IPS DF 6.9 (cell line): Measurements from ENCODE around the gene ANKRD12.
"Not testable (repeated sequence)": the region's sequence is repeated elsewhere in the genome, so short reads cannot be mapped to it uniquely, and the experiment has no call there.

ENCODE experiments used
- DNase-seq: peaks from one replicate; pipeline ENCODE4 v3.0.0-alpha.2; 2013; ENCODE audit warnings: low read depth, low spot score
- H3K27ac ChIP-seq: one replicate; pipeline ENCODE4 v1.5.1; 2013; ENCODE audit warnings: low read length, control low read depth
- H3K27me3 ChIP-seq: 2 replicates; pipeline ENCODE4 v1.6.1; 2013; ENCODE audit warnings: mild to moderate bottlenecking, low read length; ENCODE audit not compliant: control insufficient read depth, insufficient read depth
- H3K36me3 ChIP-seq: 2 replicates; pipeline ENCODE4 v1.6.1; 2013; ENCODE audit warnings: low read length; ENCODE audit not compliant: control insufficient read depth, insufficient read depth
- H3K4me1 ChIP-seq: 2 replicates; pipeline ENCODE4 v1.6.1; 2013; ENCODE audit warnings: low read length; ENCODE audit not compliant: control insufficient read depth, insufficient read depth
- H3K4me3 ChIP-seq: 2 replicates; pipeline ENCODE4 v1.5.1; 2013; ENCODE audit warnings: mild to moderate bottlenecking, low read length
- H3K9me3 ChIP-seq: 2 replicates; pipeline ENCODE4 v1.6.1; 2013; ENCODE audit warnings: low read length, inconsistent platforms; ENCODE audit not compliant: control insufficient read depth, insufficient read depth
- WGBS: extraction: QIAGEN DNeasy Blood & Tissue Kit; methylation state at CpG from one replicate; pipeline ENCODE4 v1.1.7; 2013; ENCODE audit warnings: mixed read lengths, missing lambda C conversion rate; ENCODE audit not compliant: insufficient read length, insufficient coverage; 5-methylcytosine and 5-hydroxymethylcytosine counted together

The ANKRD12 gene

GRCh38 chr18:9248661-9249060 is 112.1 kb downstream of the ANKRD12 start:
- Histone ChIP-seq H3K27ac (no peak overlapping the region), H3K4me3 (no peak overlapping the region), H3K36me3 (no peaks in the 10 kb centered on the region), H3K9me3 (no peaks in the 10 kb centered on the region), H3K27me3 (no peaks in the 10 kb centered on the region), H3K4me1 (no peaks in the 10 kb centered on the region)
- WGBS: no CpG with 5 or more reads among the region's 4 CpGs
- no peak for DNase-seq

- no peaks in the 10 kb centered on the region for H3K36me3 ChIP-seq
- no peak for DNase-seq
- WGBS: 100% methylated on average over 2 of the region's 2 CpGs
- H3K4me1 ChIP-seq: no peaks in the 10 kb centered on the region
- no peaks in the 10 kb centered on the region for H3K9me3 ChIP-seq
- no peak overlapping the region for H3K4me3 ChIP-seq
- H3K27ac ChIP-seq: no peak overlapping the region
- no peaks in the 10 kb centered on the region for H3K27me3 ChIP-seq
Observed at GRCh38 chr18:9249254-9249653, 112.7 kb downstream of the ANKRD12 start.

DNA sequence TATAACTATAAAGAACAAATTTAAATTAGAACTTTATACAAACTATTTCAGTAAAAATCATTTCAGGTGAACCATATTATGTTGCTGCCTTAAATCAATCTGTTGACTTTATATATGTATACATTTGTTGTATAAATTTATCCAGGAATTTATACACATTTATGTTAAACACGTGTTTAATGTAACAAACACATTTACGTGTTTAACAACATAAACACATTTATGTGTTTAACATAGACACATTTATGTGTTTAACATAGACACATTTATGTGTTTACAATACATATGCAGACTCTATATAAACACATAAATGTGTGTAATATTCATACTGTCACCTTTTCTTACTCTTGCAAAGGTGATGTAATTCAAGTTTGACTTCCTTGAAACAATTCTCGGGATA is 122.6 kb downstream of the ANKRD12 start:
- Histone ChIP-seq H3K4me1 (no peaks in the 10 kb centered on the region), H3K4me3 (no peak overlapping the region), H3K36me3 (no peaks in the 10 kb centered on the region), H3K27ac (no peak overlapping the region), H3K27me3 (no peaks in the 10 kb centered on the region), H3K9me3 (no peaks in the 10 kb centered on the region)
- WGBS: no CpG with 5 or more reads among the region's 3 CpGs
- DNase-seq: no peak

DNA sequence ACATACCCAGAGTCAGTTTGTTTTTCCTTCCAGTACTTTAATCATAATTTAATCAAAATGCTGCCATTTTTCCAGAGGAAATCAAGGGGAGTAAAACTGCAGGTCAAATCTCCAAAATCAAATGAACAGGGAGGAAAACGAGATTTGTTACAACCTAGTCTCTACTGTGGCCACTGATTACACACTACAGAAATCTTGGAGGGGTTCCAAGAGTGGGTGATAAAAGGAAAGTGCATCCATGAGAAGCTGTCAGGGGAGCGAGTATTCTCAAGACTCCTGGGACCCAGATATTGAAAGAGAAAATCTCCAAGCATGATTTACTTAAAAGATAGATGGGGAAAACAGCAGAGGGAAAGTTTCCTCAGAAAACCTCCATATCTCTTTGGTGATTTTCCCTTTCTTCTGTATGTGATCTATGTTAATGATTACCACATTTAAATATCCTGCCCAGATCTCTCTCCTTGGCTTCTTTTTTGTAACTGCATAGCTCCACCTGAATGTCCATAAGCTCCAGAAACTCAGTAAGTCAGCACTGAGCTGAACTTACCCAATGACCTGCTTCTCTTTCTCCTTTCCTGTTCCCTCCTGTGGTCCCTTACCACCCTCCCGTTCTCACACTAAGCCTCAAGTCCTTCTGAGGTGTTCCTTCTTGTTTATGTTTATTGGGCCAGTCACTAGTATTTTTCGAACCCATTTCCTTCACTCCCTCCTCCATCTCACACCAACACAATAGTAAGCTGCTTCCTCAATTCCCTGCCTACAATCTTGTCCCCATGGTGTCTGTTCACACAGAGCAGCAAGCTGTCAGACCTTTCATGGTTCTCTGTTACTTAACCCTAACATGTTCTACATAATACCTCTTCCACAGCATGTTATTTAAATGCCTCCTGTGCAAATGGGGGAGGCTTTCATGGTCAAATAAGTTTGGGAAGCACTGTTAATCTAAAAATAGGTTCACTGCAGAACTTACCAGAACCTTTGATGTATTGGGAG is 124.1 kb downstream of the ANKRD12 start:
- H3K9me3 ChIP-seq: no peaks in the 10 kb centered on the region
- H3K27ac ChIP-seq: no peak overlapping the region
- H3K4me3 ChIP-seq: no peak overlapping the region
- 100% methylated on average over 1 of the region's 4 CpGs for WGBS
- no peak for DNase-seq
- no peaks in the 10 kb centered on the region for H3K27me3 ChIP-seq
- H3K36me3 ChIP-seq: no peaks in the 10 kb centered on the region
- H3K4me1 ChIP-seq: no peaks in the 10 kb centered on the region

- no peaks in the 10 kb centered on the region for H3K4me1 ChIP-seq
- H3K4me3 ChIP-seq: no peak overlapping the region
- no peak overlapping the region for H3K27ac ChIP-seq
- WGBS: no CpG with 5 or more reads among the region's 1 CpG
- no peaks in the 10 kb centered on the region for H3K36me3 ChIP-seq
- H3K27me3 ChIP-seq: no peaks in the 10 kb centered on the region
- no peaks in the 10 kb centered on the region for H3K9me3 ChIP-seq
- no peak for DNase-seq
Observed at GRCh38 chr18:9263264-9263663, 126.7 kb downstream of the ANKRD12 start.

- H3K27ac ChIP-seq, DNase-seq, H3K4me3 ChIP-seq, H3K36me3 ChIP-seq, H3K9me3 ChIP-seq, H3K4me1 ChIP-seq, H3K27me3 ChIP-seq: not testable (repeated sequence)
- WGBS: no CpG with 5 or more reads among the region's 15 CpGs
Observed at GRCh38 chr18:9264797-9265196, 128.2 kb downstream of the ANKRD12 start.

GRCh38 chr18:9273221-9273620 is 136.6 kb downstream of the ANKRD12 start:
- DNase-seq: no peak
- WGBS: no CpG with 5 or more reads among the region's 2 CpGs

DNA sequence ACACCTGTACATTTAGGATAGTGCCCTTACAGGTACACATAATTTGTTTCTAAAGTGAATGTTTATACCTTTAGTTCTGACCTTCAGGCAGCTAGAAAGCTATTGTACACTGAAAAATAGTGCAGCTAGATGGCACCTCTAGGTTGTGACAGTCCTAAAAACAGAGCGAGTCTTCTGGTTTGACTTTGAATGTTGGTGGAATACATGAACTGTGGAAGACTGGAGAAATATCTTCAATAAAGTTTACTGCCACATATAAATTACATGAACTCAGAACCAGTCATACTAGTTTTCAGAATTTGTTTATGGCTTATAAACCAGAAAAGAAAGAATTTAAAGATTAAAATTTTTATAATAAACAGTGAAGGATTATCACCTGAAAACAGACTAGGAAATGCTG is 139.3 kb downstream of the ANKRD12 start:
- no peak overlapping the region for H3K4me3 ChIP-seq
- no peaks in the 10 kb centered on the region for H3K9me3 ChIP-seq
- WGBS: no CpG with 5 or more reads among the region's 1 CpG
- H3K4me1 ChIP-seq: no peaks in the 10 kb centered on the region
- H3K36me3 ChIP-seq: no peaks in the 10 kb centered on the region
- no peak for DNase-seq
- no peak overlapping the region for H3K27ac ChIP-seq
- H3K27me3 ChIP-seq: no peaks in the 10 kb centered on the region

More at GRCh38 chr18:9273221-9273620, 136.6 kb downstream of the ANKRD12 start:
- no peaks in the 10 kb centered on the region for H3K36me3 ChIP-seq
- no peaks in the 10 kb centered on the region for H3K27me3 ChIP-seq
- no peaks in the 10 kb centered on the region for H3K4me1 ChIP-seq
- H3K27ac ChIP-seq: no peak overlapping the region
- H3K4me3 ChIP-seq: no peak overlapping the region
- no peaks in the 10 kb centered on the region for H3K9me3 ChIP-seq

GRCh38 chr18:9278028-9278427 is 141.4 kb downstream of the ANKRD12 start:
- no peak overlapping the region for H3K27ac ChIP-seq
- no peak for DNase-seq
- H3K4me1 ChIP-seq: no peaks in the 10 kb centered on the region
- no peaks in the 10 kb centered on the region for H3K27me3 ChIP-seq
- H3K36me3 ChIP-seq: no peaks in the 10 kb centered on the region
- H3K9me3 ChIP-seq: no peaks in the 10 kb centered on the region
- H3K4me3 ChIP-seq: no peak overlapping the region
- WGBS: no CpG with 5 or more reads among the region's 1 CpG

- no peaks in the 10 kb centered on the region for H3K27me3 ChIP-seq
- H3K4me3 ChIP-seq: no peak overlapping the region
- no peaks in the 10 kb centered on the region for H3K4me1 ChIP-seq
- no CpG with 5 or more reads among the region's 5 CpGs for WGBS
- H3K27ac ChIP-seq: no peak overlapping the region
- DNase-seq: no peak
- H3K36me3 ChIP-seq: no peaks in the 10 kb centered on the region
- H3K9me3 ChIP-seq: no peaks in the 10 kb centered on the region
Observed at GRCh38 chr18:9280849-9281248, 144.3 kb downstream of the ANKRD12 start.

- H3K27me3 ChIP-seq: no peaks in the 10 kb centered on the region
- H3K36me3 ChIP-seq: no peaks in the 10 kb centered on the region
- H3K4me3 ChIP-seq: no peak overlapping the region
- H3K4me1 ChIP-seq: no peaks in the 10 kb centered on the region
- no peak overlapping the region for H3K27ac ChIP-seq
- no CpG with 5 or more reads among the region's 1 CpG for WGBS
- DNase-seq: no peak
- H3K9me3 ChIP-seq: no peaks in the 10 kb centered on the region
Observed at GRCh38 chr18:9281780-9282179, 145.2 kb downstream of the ANKRD12 start.
